Prostate gland (tissue), 2 donors: Measurements from ENCODE around the gene RUSF1. TPM values are rescaled to one million over a fixed set of nuclear protein-coding genes. Genes with fewer than 3 reads are reported as not detected.

Experiments
- DNase-seq: peaks from one replicate; pipeline ENCODE4 v3.0.0-alpha.2; 2019; ENCODE audit warnings: low spot score
- H3K27ac ChIP-seq, 2 donors: fragments of 200-600 bp; sonication (generic); 2 replicates each; pipeline ENCODE4 v1.5.1; 2017 to 2019
- H3K27me3 ChIP-seq: fragments of 200-600 bp; sonication (generic); replicated peaks from 2 replicates; pipeline ENCODE4 v1.5.1; 2019; ENCODE audit not compliant: insufficient read depth
- H3K36me3 ChIP-seq, 2 donors: fragments of 200-600 bp; sonication (generic); 1 replicate in 1 of 2; 2 replicates in 1 of 2; pipeline versions ENCODE4 v1.5.1 to v1.8.1; 2017 to 2019
- H3K4me1 ChIP-seq: fragments of 200-600 bp; sonication (generic); replicated peaks from 2 replicates; pipeline ENCODE4 v1.5.1; 2019
- H3K4me3 ChIP-seq, 2 donors: fragments of 200-600 bp; sonication (generic); 2 replicates each; pipeline ENCODE4 v1.5.1; 2017 to 2019
- H3K9me3 ChIP-seq: fragments of 200-600 bp; sonication (generic); 2 replicates; pipeline ENCODE4 v1.5.1; 2017
- POLR2A ChIP-seq: fragments of 450-650 bp; IDR thresholded peaks from one replicate; pipeline ENCODE4 v1.6.1; 2016; ENCODE audit warnings: antibody characterized with exemption, mild to moderate bottlenecking
- POLR2AphosphoS5 ChIP-seq: sonication (generic); formaldehyde crosslinking; IDR thresholded peaks from one replicate; pipeline ENCODE4 v1.6.1; 2017; ENCODE audit warnings: antibody characterized with exemption
- WGBS: methylation state at CpG from one replicate; pipeline ENCODE4 v1.1.5; 2018; 5-methylcytosine and 5-hydroxymethylcytosine counted together
- intact Hi-C: fragments of 100-400 bp; cut with DNase I; formaldehyde crosslinking; loops from one replicate; pipeline ENCODE4 v1.14.2; 2022
- total RNA-seq, 2 donors: library from RNA; depleted of rRNA; stranded (reverse); fragments of >200 nt; gene quantifications; one replicate each; pipeline ENCODE4 v1.1.0, GENCODE V29; 2016
- TF ChIP-seq, protein P1 (sequence below), 4 experiments: fragments of 200-600 bp in 2 of 4; fragments of 450-650 bp in 2 of 4; sonication (generic) in 2 of 4; IDR thresholded peaks; 1 replicate in 3 of 4; 2 replicates in 1 of 4; pipeline ENCODE4 v1.5.1; 2016 to 2019; ENCODE audit warnings: antibody characterized with exemption in 4 of 4, mild to moderate bottlenecking in 2 of 4, moderate library complexity in 2 of 4

RUSF1 gene
- total RNA-seq, 2 donors from 2014 or later = 142 to 153 TPM

- TF ChIP-seq, protein P1, sequence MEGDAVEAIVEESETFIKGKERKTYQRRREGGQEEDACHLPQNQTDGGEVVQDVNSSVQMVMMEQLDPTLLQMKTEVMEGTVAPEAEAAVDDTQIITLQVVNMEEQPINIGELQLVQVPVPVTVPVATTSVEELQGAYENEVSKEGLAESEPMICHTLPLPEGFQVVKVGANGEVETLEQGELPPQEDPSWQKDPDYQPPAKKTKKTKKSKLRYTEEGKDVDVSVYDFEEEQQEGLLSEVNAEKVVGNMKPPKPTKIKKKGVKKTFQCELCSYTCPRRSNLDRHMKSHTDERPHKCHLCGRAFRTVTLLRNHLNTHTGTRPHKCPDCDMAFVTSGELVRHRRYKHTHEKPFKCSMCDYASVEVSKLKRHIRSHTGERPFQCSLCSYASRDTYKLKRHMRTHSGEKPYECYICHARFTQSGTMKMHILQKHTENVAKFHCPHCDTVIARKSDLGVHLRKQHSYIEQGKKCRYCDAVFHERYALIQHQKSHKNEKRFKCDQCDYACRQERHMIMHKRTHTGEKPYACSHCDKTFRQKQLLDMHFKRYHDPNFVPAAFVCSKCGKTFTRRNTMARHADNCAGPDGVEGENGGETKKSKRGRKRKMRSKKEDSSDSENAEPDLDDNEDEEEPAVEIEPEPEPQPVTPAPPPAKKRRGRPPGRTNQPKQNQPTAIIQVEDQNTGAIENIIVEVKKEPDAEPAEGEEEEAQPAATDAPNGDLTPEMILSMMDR (IDR thresholded peaks at IDR 0.05) = no peak
- no peak for TF ChIP-seq POLR2AphosphoS5
- TF ChIP-seq POLR2A = no peak
- H3K27me3 ChIP-seq = no peaks in the 10 kb centered on the region
- H3K4me3 ChIP-seq = no peak overlapping the region
- DNase-seq = no peak
- H3K4me1 ChIP-seq = no peaks in the 10 kb centered on the region
- no peak overlapping the region for H3K27ac ChIP-seq
- 64% methylated on average over 4 of the region's 4 CpGs for WGBS
- H3K36me3 ChIP-seq = no peaks in the 10 kb centered on the region
- H3K9me3 ChIP-seq = no peaks in the 10 kb centered on the region
- intact Hi-C loops = no loop called here
These were observed 9.7 kb upstream of the RUSF1 start for GRCh38 chr16:31517800-31518402.

- H3K9me3 ChIP-seq = no peaks in the 10 kb centered on the region
- no peak overlapping the region for H3K27ac ChIP-seq
- intact Hi-C loops = no loop called here
- H3K4me1 ChIP-seq = no peaks in the 10 kb centered on the region
- no peaks in the 10 kb centered on the region for H3K36me3 ChIP-seq
- no peak overlapping the region for H3K4me3 ChIP-seq
- TF ChIP-seq, protein P1 (IDR thresholded peaks at IDR 0.05) = no peak
- TF ChIP-seq POLR2A (no peak), POLR2AphosphoS5 (no peak)
- no peaks in the 10 kb centered on the region for H3K27me3 ChIP-seq
- no peak for DNase-seq
These were observed 5.7 kb upstream of the RUSF1 start for GRCh38 chr16:31513884-31514283.

DNA sequence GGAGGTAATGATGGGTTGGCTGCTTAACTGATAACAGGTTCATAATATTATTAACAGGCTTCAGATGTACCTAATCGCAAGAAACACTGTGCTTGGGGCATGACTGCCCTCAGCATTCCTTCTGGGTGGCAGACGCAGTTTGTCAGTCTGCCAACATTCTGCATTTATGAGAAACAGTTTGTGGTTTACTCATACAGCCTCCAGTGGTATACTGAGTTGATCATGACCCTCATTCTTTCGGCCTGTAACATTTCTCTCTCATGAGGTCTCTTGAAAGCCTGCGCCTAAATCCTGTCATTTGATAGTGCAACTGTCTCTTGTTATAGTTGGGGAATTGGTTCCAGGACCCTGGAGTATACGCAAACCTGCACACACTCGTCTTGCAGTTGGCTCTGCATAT lies 4.9 kb upstream of the RUSF1 start:
- intact Hi-C loops = no loop called here
- Histone ChIP-seq H3K9me3 (no peaks in the 10 kb centered on the region), H3K4me1 (no peaks in the 10 kb centered on the region), H3K4me3 (no peak overlapping the region), H3K27ac (no peak overlapping the region), H3K36me3 (no peaks in the 10 kb centered on the region), H3K27me3 (no peaks in the 10 kb centered on the region)
- TF ChIP-seq, protein P1 (IDR thresholded peaks at IDR 0.05) = no peak
- TF ChIP-seq POLR2A = no peak
- no peak for TF ChIP-seq POLR2AphosphoS5
- DNase-seq = no peak
- WGBS = 49% methylated on average over 6 of the region's 6 CpGs

DNA sequence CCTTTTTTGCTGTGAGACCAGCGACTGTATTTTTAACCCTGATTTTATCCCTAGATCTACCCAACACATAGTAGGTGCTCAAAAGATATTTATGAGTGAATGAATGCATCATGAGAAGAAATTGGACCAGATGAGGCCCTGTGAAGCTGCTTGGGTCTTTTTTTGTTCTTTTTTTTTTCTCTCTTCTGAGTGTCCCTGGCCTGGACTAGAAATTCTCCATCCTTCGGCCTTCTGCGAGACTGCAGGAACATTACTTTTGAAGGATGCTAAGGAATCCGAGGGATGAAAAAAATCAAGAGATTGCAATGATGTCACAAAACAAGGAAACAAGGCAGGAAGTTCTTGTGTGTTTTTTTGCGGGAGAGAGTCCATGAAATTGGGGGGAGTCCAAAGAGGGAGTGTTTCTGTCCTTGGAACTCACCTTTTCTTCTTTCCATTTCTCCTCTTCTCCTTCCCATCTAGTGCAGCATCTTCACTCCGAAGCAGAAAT lies 560 bp upstream of the RUSF1 start:
- Histone ChIP-seq H3K27ac (peak overlapping the region; percentile 82 to 88), H3K4me3 (peak overlapping the region; percentile 89 to 92), H3K9me3 (no peaks in the 10 kb centered on the region), H3K36me3 (no peaks in the 10 kb centered on the region), H3K4me1 (peaks cover 8% of the 10 kb centered on the region), H3K27me3 (no peaks in the 10 kb centered on the region)
- no peak for TF ChIP-seq POLR2AphosphoS5
- TF ChIP-seq, protein P1 (IDR thresholded peaks at IDR 0.05) = no peak
- TF ChIP-seq POLR2A = no peak
- 13% methylated on average over 6 of the region's 6 CpGs for whole genome bisulfite sequencing
- intact Hi-C loops = loop anchor here (5.0 to 10.0 kb wide), 2 partner anchors 194 to 366 kb away; partner anchors contain the start of gene ZNF267
- no peak for DNase-seq

GRCh38 chr16:31507617-31507928 lies 618 bp downstream of the RUSF1 start:
- intact Hi-C loops = loop anchor here (5.0 to 10.0 kb wide), 2 partner anchors 195 to 367 kb away; partner anchors contain the start of gene ZNF267
- H3K4me1 ChIP-seq = peaks cover 8% of the 10 kb centered on the region

More at GRCh38 chr16:31507617-31507928, 618 bp downstream of the RUSF1 start:
- H3K9me3 ChIP-seq = no peaks in the 10 kb centered on the region
- H3K36me3 ChIP-seq = no peaks in the 10 kb centered on the region
- DNase-seq = no peak
- TF ChIP-seq POLR2AphosphoS5 (no peak), POLR2A (no peak)
- WGBS = 2% methylated on average over 11 of the region's 12 CpGs
- H3K4me3 ChIP-seq = peak overlapping the region; percentile 89 to 92
- H3K27ac ChIP-seq = peak overlapping the region; percentile 82 to 88
- H3K27me3 ChIP-seq = no peaks in the 10 kb centered on the region
